WTC11 (cell line): ENCODE data around the gene PLCB2. TPM values are rescaled to one million over a fixed set of nuclear protein-coding genes. Genes with fewer than 3 reads are reported as not detected.

ENCODE experiments used
- ATAC-seq: fragments of 200-7000 bp; cut with Tn5 transposase; 2 replicates; pipeline ENCODE4 v1.10.0; 2021; ENCODE audit warnings: mild to moderate bottlenecking, moderate library complexity
- CTCF ChIA-PET: fragments of 300-600 bp; sonication (Branson Sonifier 250); formaldehyde crosslinking; loops from one replicate; lab custom pipeline; 2021; ENCODE audit warnings: antibody characterized with exemption; lab: Charles Lee
- POLR2A ChIA-PET: fragments of 350-600 bp; sonication (Branson Sonifier 250); formaldehyde crosslinking; loops from one replicate; lab custom pipeline; 2021; ENCODE audit warnings: antibody characterized with exemption; lab: Charles Lee
- DNase-seq: peaks from one replicate; pipeline ENCODE4 v3.0.0; 2021; ENCODE audit warnings: low spot score
- H3K27ac Mint-ChIP-seq: 2 replicates; pipeline ENCODE4 v1.8.0; 2021; ENCODE audit warnings: mixed read lengths
- H3K27me3 Mint-ChIP-seq: 2 replicates; pipeline ENCODE4 v1.8.0; 2021; ENCODE audit warnings: low read depth, mild to moderate bottlenecking, moderate library complexity, mixed read lengths
- H3K36me3 Mint-ChIP-seq: 2 replicates; pipeline ENCODE4 v1.8.0; 2021; ENCODE audit warnings: mixed read lengths
- H3K4me1 Mint-ChIP-seq: 2 replicates; pipeline ENCODE4 v1.8.0; 2022; ENCODE audit warnings: mixed read lengths
- H3K4me3 Mint-ChIP-seq: 2 replicates; pipeline ENCODE4 v1.8.0; 2021; ENCODE audit warnings: mild to moderate bottlenecking, moderate library complexity, mixed read lengths
- H3K9me3 Mint-ChIP-seq: 2 replicates; pipeline ENCODE4 v1.8.0; 2021; ENCODE audit warnings: mixed read lengths
- CREB1 ChIP-seq: sonication (generic); formaldehyde crosslinking; IDR thresholded peaks from 2 replicates; pipeline ENCODE4 v1.8.0; 2023; ENCODE audit warnings: mild to moderate bottlenecking, missing genetic modification reagents
- EMX1 ChIP-seq: fragments of 250-450 bp; sonication (Bioruptor Pico); IDR thresholded peaks from 2 replicates; pipeline ENCODE4 v1.8.0; 2021; ENCODE audit warnings: mild to moderate bottlenecking
- FOXK1 ChIP-seq: sonication (generic); formaldehyde crosslinking; IDR thresholded peaks from 2 replicates; pipeline ENCODE4 v1.8.0; 2022; ENCODE audit warnings: mild to moderate bottlenecking, moderate library complexity, missing genetic modification reagents
- FOXP1 ChIP-seq: sonication (generic); formaldehyde crosslinking; IDR thresholded peaks from 2 replicates; pipeline ENCODE4 v1.8.0; 2022; ENCODE audit warnings: missing genetic modification reagents, mild to moderate bottlenecking, moderate library complexity, borderline replicate concordance
- HMGA2 ChIP-seq: fragments of 250-450 bp; sonication (Bioruptor Pico); IDR thresholded peaks from 2 replicates; pipeline ENCODE4 v1.4.0; 2021; ENCODE audit warnings: mild to moderate bottlenecking, moderate library complexity
- IRF2 ChIP-seq: sonication (generic); formaldehyde crosslinking; IDR thresholded peaks from 2 replicates; pipeline ENCODE4 v1.8.0; 2022; ENCODE audit warnings: low read depth, missing genetic modification reagents, borderline replicate concordance
- JUN ChIP-seq: sonication (generic); formaldehyde crosslinking; IDR thresholded peaks from 2 replicates; pipeline ENCODE4 v1.8.0; 2023; ENCODE audit warnings: mild to moderate bottlenecking, missing genetic modification reagents
- MYBL2 ChIP-seq: sonication (generic); formaldehyde crosslinking; IDR thresholded peaks from 2 replicates; pipeline ENCODE4 v1.8.1; 2023; ENCODE audit warnings: mild to moderate bottlenecking, moderate library complexity, missing genetic modification reagents
- NFE2L1 ChIP-seq: sonication (generic); formaldehyde crosslinking; IDR thresholded peaks from 2 replicates; pipeline ENCODE4 v1.8.1; 2023; ENCODE audit warnings: missing genetic modification reagents
- RELA ChIP-seq: sonication (generic); formaldehyde crosslinking; IDR thresholded peaks from 2 replicates; pipeline ENCODE4 v1.8.1; 2022; ENCODE audit warnings: missing genetic modification reagents, mild to moderate bottlenecking, borderline replicate concordance
- total RNA-seq: library from RNA; stranded (reverse); gene quantifications from 3 replicates; pipeline ENCODE4 v1.2.3, GENCODE V29; 2021
- TF ChIP-seq, protein P1 (sequence below): sonication (generic); formaldehyde crosslinking; IDR thresholded peaks from 2 replicates; pipeline ENCODE4 v1.8.0; 2022; ENCODE audit warnings: missing genetic modification reagents
- TF ChIP-seq, protein P2 (sequence below): fragments of 200-600 bp; IDR thresholded peaks from 2 replicates; pipeline ENCODE4 v1.8.0; 2022; ENCODE audit warnings: antibody characterized with exemption
- TF ChIP-seq, protein P3 (sequence below): sonication (generic); formaldehyde crosslinking; IDR thresholded peaks from 2 replicates; pipeline ENCODE4 v1.8.0; 2022; ENCODE audit warnings: mild to moderate bottlenecking, missing genetic modification reagents
- TF ChIP-seq, protein P4 (sequence below): sonication (generic); formaldehyde crosslinking; IDR thresholded peaks from 2 replicates; pipeline ENCODE4 v1.8.1; 2022; ENCODE audit warnings: missing genetic modification reagents, borderline replicate concordance
- TF ChIP-seq, protein P5 (sequence below): sonication (generic); formaldehyde crosslinking; IDR thresholded peaks from 2 replicates; pipeline ENCODE4 v1.8.0; 2022; ENCODE audit warnings: mild to moderate bottlenecking, missing genetic modification reagents
- TF ChIP-seq, protein P6 (sequence below): sonication (generic); formaldehyde crosslinking; IDR thresholded peaks from 2 replicates; pipeline ENCODE4 v1.8.1; 2023; ENCODE audit warnings: mild to moderate bottlenecking, missing genetic modification reagents

PLCB2 gene
- total RNA-seq, 1 experiment from 2014 or later: 15.2 TPM

DNA sequence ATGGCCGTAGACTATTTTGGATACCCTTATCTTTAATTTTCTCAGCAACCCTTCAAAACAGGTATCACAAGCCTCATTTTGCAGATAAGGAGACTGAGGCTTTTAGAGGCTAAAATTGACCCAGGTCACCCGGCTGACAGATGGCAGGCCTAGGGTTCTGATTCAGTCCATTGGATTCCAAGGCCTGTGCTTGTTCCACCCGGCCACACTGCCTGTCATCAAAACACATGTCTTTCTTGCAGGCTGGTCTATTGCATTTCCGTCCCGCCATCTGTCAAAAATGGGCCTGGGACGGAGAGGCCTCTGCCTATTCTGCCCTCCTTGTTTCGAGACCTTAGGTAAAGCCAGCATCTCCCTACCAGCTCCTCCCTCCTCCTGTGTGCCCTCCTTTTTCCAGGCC lies 23.9 kb upstream of the PLCB2 start:
- no peaks in the 10 kb centered on the region for H3K27me3 Mint-ChIP-seq
- POLR2A ChIA-PET: no interaction called here
- H3K9me3 Mint-ChIP-seq: no peaks in the 10 kb centered on the region
- H3K36me3 Mint-ChIP-seq: peaks cover 12% of the 10 kb centered on the region; the same call in 1 of the 2 replicates
- DNase-seq: no peak
- peaks cover 50% of the 10 kb centered on the region for H3K4me1 Mint-ChIP-seq
- no peak overlapping the region for H3K27ac Mint-ChIP-seq
- H3K4me3 Mint-ChIP-seq: no peak overlapping the region
- no peak for TF ChIP-seq CREB1 (CRISPR knock-in tag)
- TF ChIP-seq, protein P1, sequence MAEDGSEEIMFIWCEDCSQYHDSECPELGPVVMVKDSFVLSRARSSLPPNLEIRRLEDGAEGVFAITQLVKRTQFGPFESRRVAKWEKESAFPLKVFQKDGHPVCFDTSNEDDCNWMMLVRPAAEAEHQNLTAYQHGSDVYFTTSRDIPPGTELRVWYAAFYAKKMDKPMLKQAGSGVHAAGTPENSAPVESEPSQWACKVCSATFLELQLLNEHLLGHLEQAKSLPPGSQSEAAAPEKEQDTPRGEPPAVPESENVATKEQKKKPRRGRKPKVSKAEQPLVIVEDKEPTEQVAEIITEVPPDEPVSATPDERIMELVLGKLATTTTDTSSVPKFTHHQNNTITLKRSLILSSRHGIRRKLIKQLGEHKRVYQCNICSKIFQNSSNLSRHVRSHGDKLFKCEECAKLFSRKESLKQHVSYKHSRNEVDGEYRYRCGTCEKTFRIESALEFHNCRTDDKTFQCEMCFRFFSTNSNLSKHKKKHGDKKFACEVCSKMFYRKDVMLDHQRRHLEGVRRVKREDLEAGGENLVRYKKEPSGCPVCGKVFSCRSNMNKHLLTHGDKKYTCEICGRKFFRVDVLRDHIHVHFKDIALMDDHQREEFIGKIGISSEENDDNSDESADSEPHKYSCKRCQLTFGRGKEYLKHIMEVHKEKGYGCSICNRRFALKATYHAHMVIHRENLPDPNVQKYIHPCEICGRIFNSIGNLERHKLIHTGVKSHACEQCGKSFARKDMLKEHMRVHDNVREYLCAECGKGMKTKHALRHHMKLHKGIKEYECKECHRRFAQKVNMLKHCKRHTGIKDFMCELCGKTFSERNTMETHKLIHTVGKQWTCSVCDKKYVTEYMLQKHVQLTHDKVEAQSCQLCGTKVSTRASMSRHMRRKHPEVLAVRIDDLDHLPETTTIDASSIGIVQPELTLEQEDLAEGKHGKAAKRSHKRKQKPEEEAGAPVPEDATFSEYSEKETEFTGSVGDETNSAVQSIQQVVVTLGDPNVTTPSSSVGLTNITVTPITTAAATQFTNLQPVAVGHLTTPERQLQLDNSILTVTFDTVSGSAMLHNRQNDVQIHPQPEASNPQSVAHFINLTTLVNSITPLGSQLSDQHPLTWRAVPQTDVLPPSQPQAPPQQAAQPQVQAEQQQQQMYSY (CRISPR knock-in tag): no peak
- no peak for TF ChIP-seq HMGA2 (CRISPR knock-in tag)
- TF ChIP-seq FOXP1 (CRISPR knock-in tag): no peak
- TF ChIP-seq, protein P2, sequence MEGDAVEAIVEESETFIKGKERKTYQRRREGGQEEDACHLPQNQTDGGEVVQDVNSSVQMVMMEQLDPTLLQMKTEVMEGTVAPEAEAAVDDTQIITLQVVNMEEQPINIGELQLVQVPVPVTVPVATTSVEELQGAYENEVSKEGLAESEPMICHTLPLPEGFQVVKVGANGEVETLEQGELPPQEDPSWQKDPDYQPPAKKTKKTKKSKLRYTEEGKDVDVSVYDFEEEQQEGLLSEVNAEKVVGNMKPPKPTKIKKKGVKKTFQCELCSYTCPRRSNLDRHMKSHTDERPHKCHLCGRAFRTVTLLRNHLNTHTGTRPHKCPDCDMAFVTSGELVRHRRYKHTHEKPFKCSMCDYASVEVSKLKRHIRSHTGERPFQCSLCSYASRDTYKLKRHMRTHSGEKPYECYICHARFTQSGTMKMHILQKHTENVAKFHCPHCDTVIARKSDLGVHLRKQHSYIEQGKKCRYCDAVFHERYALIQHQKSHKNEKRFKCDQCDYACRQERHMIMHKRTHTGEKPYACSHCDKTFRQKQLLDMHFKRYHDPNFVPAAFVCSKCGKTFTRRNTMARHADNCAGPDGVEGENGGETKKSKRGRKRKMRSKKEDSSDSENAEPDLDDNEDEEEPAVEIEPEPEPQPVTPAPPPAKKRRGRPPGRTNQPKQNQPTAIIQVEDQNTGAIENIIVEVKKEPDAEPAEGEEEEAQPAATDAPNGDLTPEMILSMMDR: no peak
- TF ChIP-seq, protein P3, sequence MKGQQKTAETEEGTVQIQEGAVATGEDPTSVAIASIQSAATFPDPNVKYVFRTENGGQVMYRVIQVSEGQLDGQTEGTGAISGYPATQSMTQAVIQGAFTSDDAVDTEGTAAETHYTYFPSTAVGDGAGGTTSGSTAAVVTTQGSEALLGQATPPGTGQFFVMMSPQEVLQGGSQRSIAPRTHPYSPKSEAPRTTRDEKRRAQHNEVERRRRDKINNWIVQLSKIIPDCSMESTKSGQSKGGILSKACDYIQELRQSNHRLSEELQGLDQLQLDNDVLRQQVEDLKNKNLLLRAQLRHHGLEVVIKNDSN (CRISPR knock-in tag): no peak
- TF ChIP-seq MYBL2 (CRISPR knock-in tag): no peak
- TF ChIP-seq NFE2L1 (CRISPR knock-in tag): no peak
- no peak for TF ChIP-seq FOXK1 (CRISPR knock-in tag)
- TF ChIP-seq RELA (CRISPR knock-in tag): no peak
- TF ChIP-seq, all 79 proteins: peak for 0
- CTCF ChIA-PET: interaction anchor here (1.2 to 8.3 kb wide), 7 partner anchors 7 to 58 kb away, joined by 3 to 234 read pairs (median 7); partner anchors contain the start of genes CCDC9B, INAFM2 and PLCB2
- no peak for ATAC-seq

DNA sequence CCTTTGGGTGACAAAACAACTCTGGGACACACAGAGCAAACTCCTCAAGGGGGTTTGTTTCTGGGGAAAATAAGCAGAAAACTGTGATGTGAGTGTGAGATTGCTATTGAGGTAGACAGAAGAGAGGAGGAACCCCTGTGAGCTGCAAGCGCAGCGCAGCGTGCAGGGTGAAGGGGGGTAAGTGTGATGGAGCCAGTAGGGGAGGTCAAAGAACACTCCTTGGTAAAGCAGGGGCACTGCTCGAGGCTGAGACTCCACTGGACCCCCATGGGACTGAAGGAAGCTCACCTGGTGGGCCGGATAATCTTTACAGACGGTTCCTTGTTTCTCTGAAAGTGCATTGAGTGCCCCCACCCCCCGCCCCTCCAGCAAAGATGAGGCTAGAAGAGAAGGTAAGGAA lies 23.3 kb upstream of the PLCB2 start:
- Mint-ChIP-seq H3K36me3 (peaks cover 13% of the 10 kb centered on the region; the same call in 1 of the 2 replicates), H3K27me3 (no peaks in the 10 kb centered on the region), H3K4me1 (peaks cover 54% of the 10 kb centered on the region), H3K4me3 (no peak overlapping the region), H3K9me3 (no peaks in the 10 kb centered on the region), H3K27ac (no peak overlapping the region)
- no peak for ATAC-seq
- POLR2A ChIA-PET: no interaction called here
- TF ChIP-seq, protein P4, sequence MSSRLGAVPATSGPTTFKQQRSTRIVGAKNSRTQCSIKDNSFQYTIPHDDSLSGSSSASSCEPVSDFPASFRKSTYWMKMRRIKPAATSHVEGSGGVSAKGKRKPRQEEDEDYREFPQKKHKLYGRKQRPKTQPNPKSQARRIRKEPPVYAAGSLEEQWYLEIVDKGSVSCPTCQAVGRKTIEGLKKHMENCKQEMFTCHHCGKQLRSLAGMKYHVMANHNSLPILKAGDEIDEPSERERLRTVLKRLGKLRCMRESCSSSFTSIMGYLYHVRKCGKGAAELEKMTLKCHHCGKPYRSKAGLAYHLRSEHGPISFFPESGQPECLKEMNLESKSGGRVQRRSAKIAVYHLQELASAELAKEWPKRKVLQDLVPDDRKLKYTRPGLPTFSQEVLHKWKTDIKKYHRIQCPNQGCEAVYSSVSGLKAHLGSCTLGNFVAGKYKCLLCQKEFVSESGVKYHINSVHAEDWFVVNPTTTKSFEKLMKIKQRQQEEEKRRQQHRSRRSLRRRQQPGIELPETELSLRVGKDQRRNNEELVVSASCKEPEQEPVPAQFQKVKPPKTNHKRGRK (CRISPR knock-in tag): no peak
- no peak for TF ChIP-seq JUN (CRISPR knock-in tag)
- no peak for TF ChIP-seq IRF2 (CRISPR knock-in tag)
- TF ChIP-seq, protein P5, sequence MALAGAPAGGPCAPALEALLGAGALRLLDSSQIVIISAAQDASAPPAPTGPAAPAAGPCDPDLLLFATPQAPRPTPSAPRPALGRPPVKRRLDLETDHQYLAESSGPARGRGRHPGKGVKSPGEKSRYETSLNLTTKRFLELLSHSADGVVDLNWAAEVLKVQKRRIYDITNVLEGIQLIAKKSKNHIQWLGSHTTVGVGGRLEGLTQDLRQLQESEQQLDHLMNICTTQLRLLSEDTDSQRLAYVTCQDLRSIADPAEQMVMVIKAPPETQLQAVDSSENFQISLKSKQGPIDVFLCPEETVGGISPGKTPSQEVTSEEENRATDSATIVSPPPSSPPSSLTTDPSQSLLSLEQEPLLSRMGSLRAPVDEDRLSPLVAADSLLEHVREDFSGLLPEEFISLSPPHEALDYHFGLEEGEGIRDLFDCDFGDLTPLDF (CRISPR knock-in tag): no peak
- no peak for TF ChIP-seq EMX1 (CRISPR knock-in tag)
- TF ChIP-seq, protein P6, sequence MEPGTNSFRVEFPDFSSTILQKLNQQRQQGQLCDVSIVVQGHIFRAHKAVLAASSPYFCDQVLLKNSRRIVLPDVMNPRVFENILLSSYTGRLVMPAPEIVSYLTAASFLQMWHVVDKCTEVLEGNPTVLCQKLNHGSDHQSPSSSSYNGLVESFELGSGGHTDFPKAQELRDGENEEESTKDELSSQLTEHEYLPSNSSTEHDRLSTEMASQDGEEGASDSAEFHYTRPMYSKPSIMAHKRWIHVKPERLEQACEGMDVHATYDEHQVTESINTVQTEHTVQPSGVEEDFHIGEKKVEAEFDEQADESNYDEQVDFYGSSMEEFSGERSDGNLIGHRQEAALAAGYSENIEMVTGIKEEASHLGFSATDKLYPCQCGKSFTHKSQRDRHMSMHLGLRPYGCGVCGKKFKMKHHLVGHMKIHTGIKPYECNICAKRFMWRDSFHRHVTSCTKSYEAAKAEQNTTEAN (CRISPR knock-in tag): no peak
- CTCF ChIA-PET: interaction anchor here (1.6 to 8.3 kb wide), 5 partner anchors 8 to 91 kb away, joined by 3 to 234 read pairs (median 27); partner anchors contain the start of gene CCDC9B
- no peak for DNase-seq
